PC-9 (cell line): ENCODE results near the gene EDARADD.

Source experiments
- EZH2 ChIP-seq: fragments of 200-600 bp; sonication (generic); IDR thresholded peaks from 2 replicates; pipeline ENCODE4 v1.8.0; 2017; ENCODE audit warnings: antibody characterized with exemption, low read depth
- TF ChIP-seq, protein P1 (sequence below): fragments of 200-600 bp; sonication (generic); conservative IDR thresholded peaks from 2 replicates; pipeline ENCODE4 v1.6.1; 2017; ENCODE audit warnings: mixed run types, antibody characterized with exemption, mild to moderate bottlenecking, moderate library complexity

DNA sequence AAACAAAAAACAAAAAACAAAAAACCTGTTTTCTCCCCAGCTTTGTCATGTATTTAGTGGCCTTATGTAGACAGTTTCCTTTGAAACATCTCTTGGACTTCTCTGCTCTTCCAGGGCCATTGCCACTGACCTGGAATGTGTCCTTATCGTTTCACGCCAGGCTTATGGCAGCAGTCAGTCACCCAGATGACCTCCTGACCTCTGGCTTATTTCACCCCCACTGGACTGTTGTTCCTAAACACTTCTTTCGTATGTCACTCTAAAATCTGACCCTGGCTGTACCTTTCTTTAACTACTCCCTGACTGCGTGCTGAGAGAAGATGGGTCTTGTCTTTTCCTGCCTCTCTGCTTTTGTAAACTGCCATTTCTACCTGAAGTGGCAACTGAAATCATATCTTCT, 138.8 kb downstream of the EDARADD start:
- TF ChIP-seq, protein P1, sequence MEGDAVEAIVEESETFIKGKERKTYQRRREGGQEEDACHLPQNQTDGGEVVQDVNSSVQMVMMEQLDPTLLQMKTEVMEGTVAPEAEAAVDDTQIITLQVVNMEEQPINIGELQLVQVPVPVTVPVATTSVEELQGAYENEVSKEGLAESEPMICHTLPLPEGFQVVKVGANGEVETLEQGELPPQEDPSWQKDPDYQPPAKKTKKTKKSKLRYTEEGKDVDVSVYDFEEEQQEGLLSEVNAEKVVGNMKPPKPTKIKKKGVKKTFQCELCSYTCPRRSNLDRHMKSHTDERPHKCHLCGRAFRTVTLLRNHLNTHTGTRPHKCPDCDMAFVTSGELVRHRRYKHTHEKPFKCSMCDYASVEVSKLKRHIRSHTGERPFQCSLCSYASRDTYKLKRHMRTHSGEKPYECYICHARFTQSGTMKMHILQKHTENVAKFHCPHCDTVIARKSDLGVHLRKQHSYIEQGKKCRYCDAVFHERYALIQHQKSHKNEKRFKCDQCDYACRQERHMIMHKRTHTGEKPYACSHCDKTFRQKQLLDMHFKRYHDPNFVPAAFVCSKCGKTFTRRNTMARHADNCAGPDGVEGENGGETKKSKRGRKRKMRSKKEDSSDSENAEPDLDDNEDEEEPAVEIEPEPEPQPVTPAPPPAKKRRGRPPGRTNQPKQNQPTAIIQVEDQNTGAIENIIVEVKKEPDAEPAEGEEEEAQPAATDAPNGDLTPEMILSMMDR = no peak
- no peak for TF ChIP-seq EZH2
